WTC11 (cell line): ENCODE data around the gene HNRNPAB. TPM values are rescaled to one million over a fixed set of nuclear protein-coding genes. Genes with fewer than 3 reads are reported as not detected.

Source experiments
- ATAC-seq: fragments of 200-7000 bp; cut with Tn5 transposase; 2 replicates; pipeline ENCODE4 v1.10.0; 2021; ENCODE audit warnings: mild to moderate bottlenecking, moderate library complexity
- CTCF ChIA-PET: fragments of 300-600 bp; sonication (Branson Sonifier 250); formaldehyde crosslinking; loops from one replicate; lab custom pipeline; 2021; ENCODE audit warnings: antibody characterized with exemption; lab: Charles Lee
- POLR2A ChIA-PET: fragments of 350-600 bp; sonication (Branson Sonifier 250); formaldehyde crosslinking; loops from one replicate; lab custom pipeline; 2021; ENCODE audit warnings: antibody characterized with exemption; lab: Charles Lee
- DNase-seq: peaks from one replicate; pipeline ENCODE4 v3.0.0; 2021; ENCODE audit warnings: low spot score
- H3K27ac Mint-ChIP-seq: 2 replicates; pipeline ENCODE4 v1.8.0; 2021; ENCODE audit warnings: mixed read lengths
- H3K27me3 Mint-ChIP-seq: 2 replicates; pipeline ENCODE4 v1.8.0; 2021; ENCODE audit warnings: low read depth, mild to moderate bottlenecking, moderate library complexity, mixed read lengths
- H3K36me3 Mint-ChIP-seq: 2 replicates; pipeline ENCODE4 v1.8.0; 2021; ENCODE audit warnings: mixed read lengths
- H3K4me1 Mint-ChIP-seq: 2 replicates; pipeline ENCODE4 v1.8.0; 2022; ENCODE audit warnings: mixed read lengths
- H3K4me3 Mint-ChIP-seq: 2 replicates; pipeline ENCODE4 v1.8.0; 2021; ENCODE audit warnings: mild to moderate bottlenecking, moderate library complexity, mixed read lengths
- H3K9me3 Mint-ChIP-seq: 2 replicates; pipeline ENCODE4 v1.8.0; 2021; ENCODE audit warnings: mixed read lengths
- AR ChIP-seq: fragments of 250-450 bp; sonication (Bioruptor Pico); IDR thresholded peaks from 2 replicates; pipeline ENCODE4 v1.9.0; 2021; ENCODE audit warnings: mild to moderate bottlenecking
- FOXP4 ChIP-seq: sonication (generic); formaldehyde crosslinking; IDR thresholded peaks from 2 replicates; pipeline ENCODE4 v1.8.0; 2022; ENCODE audit warnings: mild to moderate bottlenecking, missing genetic modification reagents
- HMGA2 ChIP-seq: fragments of 250-450 bp; sonication (Bioruptor Pico); IDR thresholded peaks from 2 replicates; pipeline ENCODE4 v1.4.0; 2021; ENCODE audit warnings: mild to moderate bottlenecking, moderate library complexity
- HMGXB4 ChIP-seq: sonication (generic); formaldehyde crosslinking; IDR thresholded peaks from 2 replicates; pipeline ENCODE4 v1.8.1; 2023; ENCODE audit warnings: mild to moderate bottlenecking, moderate library complexity, missing genetic modification reagents
- MXD4 ChIP-seq: fragments of 250-450 bp; sonication (Bioruptor Pico); IDR thresholded peaks from 2 replicates; pipeline ENCODE4 v1.8.0; 2021; ENCODE audit warnings: mild to moderate bottlenecking, moderate library complexity, borderline replicate concordance
- SMAD4 ChIP-seq: sonication (generic); formaldehyde crosslinking; IDR thresholded peaks from 2 replicates; pipeline ENCODE4 v1.8.0; 2022; ENCODE audit warnings: mild to moderate bottlenecking, missing genetic modification reagents
- STAT6 ChIP-seq: sonication (generic); formaldehyde crosslinking; conservative IDR thresholded peaks from 2 replicates; pipeline ENCODE4 v1.8.1; 2023; ENCODE audit warnings: mild to moderate bottlenecking, low read depth, missing genetic modification reagents, moderate library complexity
- TEAD1 ChIP-seq: sonication (generic); formaldehyde crosslinking; IDR thresholded peaks from 2 replicates; pipeline ENCODE4 v1.8.0; 2022; ENCODE audit warnings: mild to moderate bottlenecking, missing genetic modification reagents
- ZNF138 ChIP-seq: sonication (generic); formaldehyde crosslinking; conservative IDR thresholded peaks from 2 replicates; pipeline ENCODE4 v1.8.1; 2022; ENCODE audit warnings: mild to moderate bottlenecking, moderate library complexity, missing genetic modification reagents
- ZNF219 ChIP-seq: sonication (generic); formaldehyde crosslinking; IDR thresholded peaks from 2 replicates; pipeline ENCODE4 v1.8.0; 2023; ENCODE audit warnings: missing genetic modification reagents, mild to moderate bottlenecking, borderline replicate concordance
- ZSCAN18 ChIP-seq: fragments of 250-450 bp; sonication (Bioruptor Pico); IDR thresholded peaks from 2 replicates; pipeline ENCODE4 v2.1.2; 2022; ENCODE audit warnings: mild to moderate bottlenecking, moderate library complexity
- total RNA-seq: library from RNA; stranded (reverse); gene quantifications from 3 replicates; pipeline ENCODE4 v1.2.3, GENCODE V29; 2021
- TF ChIP-seq, protein P1 (sequence below): sonication (generic); formaldehyde crosslinking; IDR thresholded peaks from 2 replicates; pipeline ENCODE4 v1.8.1; 2022; ENCODE audit warnings: low read depth, mild to moderate bottlenecking, moderate library complexity, missing genetic modification reagents, borderline replicate concordance
- TF ChIP-seq, protein P2 (sequence below): sonication (generic); formaldehyde crosslinking; IDR thresholded peaks from 2 replicates; pipeline ENCODE4 v1.8.1; 2023; ENCODE audit warnings: mild to moderate bottlenecking, missing genetic modification reagents
- TF ChIP-seq, protein P3 (sequence below): sonication (generic); formaldehyde crosslinking; IDR thresholded peaks from 2 replicates; pipeline ENCODE4 v1.8.0; 2022; ENCODE audit warnings: missing genetic modification reagents

HNRNPAB gene
- total RNA-seq, 1 experiment from 2014 or later: 457 TPM

- TF ChIP-seq ZNF219 (CRISPR knock-in tag): no peak
Observed at GRCh38 chr5:178218237-178218776, 14.0 kb downstream of the HNRNPAB start (continued).

DNA sequence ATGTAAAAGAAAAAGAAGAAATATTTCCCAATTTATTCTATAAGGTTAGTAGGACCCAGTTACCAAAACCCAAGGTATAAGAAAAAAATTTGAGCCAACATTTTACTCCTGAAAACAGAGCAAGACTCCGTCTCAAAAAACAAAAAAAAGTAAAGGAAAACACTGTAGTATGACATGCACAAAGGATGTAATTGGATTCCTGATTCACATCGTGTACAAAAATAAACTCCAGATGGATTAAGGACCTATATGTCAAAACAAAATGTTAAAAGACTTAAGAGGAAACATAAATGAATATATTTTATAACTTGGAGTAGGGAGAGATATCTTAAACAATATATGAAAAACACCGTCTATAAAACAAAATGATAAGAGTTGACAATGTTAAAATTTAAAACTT lies 14.5 kb downstream of the HNRNPAB start:
- DNase-seq (no peak), ATAC-seq (no peak)
- Mint-ChIP-seq H3K27me3 (0 out of 2 replicates have a peak, but pooled peaks cover 2% of the 10 kb centered on the region), H3K9me3 (no peaks in the 10 kb centered on the region; the same call in 1 of the 2 replicates), H3K4me1 (peaks cover 22% of the 10 kb centered on the region), H3K36me3 (peaks cover 51% of the 10 kb centered on the region), H3K27ac (no peak overlapping the region), H3K4me3 (no peak overlapping the region)
- POLR2A ChIA-PET: no interaction called here
- CTCF ChIA-PET: no interaction called here
- no peak for TF ChIP-seq ZSCAN18 (CRISPR knock-in tag)
- TF ChIP-seq, protein P1, sequence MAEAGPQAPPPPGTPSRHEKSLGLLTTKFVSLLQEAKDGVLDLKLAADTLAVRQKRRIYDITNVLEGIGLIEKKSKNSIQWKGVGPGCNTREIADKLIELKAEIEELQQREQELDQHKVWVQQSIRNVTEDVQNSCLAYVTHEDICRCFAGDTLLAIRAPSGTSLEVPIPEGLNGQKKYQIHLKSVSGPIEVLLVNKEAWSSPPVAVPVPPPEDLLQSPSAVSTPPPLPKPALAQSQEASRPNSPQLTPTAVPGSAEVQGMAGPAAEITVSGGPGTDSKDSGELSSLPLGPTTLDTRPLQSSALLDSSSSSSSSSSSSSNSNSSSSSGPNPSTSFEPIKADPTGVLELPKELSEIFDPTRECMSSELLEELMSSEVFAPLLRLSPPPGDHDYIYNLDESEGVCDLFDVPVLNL (CRISPR knock-in tag): no peak
- no peak for TF ChIP-seq FOXP4 (CRISPR knock-in tag)
- no peak for TF ChIP-seq SMAD4 (CRISPR knock-in tag)
- no peak for TF ChIP-seq HMGXB4 (CRISPR knock-in tag)
- TF ChIP-seq ZNF138: no peak
- TF ChIP-seq HMGA2 (CRISPR knock-in tag): no peak
- TF ChIP-seq TEAD1 (CRISPR knock-in tag): no peak
- no peak for TF ChIP-seq AR (CRISPR knock-in tag)
- no peak for TF ChIP-seq MXD4
- TF ChIP-seq, protein P2, sequence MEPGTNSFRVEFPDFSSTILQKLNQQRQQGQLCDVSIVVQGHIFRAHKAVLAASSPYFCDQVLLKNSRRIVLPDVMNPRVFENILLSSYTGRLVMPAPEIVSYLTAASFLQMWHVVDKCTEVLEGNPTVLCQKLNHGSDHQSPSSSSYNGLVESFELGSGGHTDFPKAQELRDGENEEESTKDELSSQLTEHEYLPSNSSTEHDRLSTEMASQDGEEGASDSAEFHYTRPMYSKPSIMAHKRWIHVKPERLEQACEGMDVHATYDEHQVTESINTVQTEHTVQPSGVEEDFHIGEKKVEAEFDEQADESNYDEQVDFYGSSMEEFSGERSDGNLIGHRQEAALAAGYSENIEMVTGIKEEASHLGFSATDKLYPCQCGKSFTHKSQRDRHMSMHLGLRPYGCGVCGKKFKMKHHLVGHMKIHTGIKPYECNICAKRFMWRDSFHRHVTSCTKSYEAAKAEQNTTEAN (CRISPR knock-in tag): no peak
- no peak for TF ChIP-seq STAT6 (CRISPR knock-in tag)
- TF ChIP-seq, protein P3, sequence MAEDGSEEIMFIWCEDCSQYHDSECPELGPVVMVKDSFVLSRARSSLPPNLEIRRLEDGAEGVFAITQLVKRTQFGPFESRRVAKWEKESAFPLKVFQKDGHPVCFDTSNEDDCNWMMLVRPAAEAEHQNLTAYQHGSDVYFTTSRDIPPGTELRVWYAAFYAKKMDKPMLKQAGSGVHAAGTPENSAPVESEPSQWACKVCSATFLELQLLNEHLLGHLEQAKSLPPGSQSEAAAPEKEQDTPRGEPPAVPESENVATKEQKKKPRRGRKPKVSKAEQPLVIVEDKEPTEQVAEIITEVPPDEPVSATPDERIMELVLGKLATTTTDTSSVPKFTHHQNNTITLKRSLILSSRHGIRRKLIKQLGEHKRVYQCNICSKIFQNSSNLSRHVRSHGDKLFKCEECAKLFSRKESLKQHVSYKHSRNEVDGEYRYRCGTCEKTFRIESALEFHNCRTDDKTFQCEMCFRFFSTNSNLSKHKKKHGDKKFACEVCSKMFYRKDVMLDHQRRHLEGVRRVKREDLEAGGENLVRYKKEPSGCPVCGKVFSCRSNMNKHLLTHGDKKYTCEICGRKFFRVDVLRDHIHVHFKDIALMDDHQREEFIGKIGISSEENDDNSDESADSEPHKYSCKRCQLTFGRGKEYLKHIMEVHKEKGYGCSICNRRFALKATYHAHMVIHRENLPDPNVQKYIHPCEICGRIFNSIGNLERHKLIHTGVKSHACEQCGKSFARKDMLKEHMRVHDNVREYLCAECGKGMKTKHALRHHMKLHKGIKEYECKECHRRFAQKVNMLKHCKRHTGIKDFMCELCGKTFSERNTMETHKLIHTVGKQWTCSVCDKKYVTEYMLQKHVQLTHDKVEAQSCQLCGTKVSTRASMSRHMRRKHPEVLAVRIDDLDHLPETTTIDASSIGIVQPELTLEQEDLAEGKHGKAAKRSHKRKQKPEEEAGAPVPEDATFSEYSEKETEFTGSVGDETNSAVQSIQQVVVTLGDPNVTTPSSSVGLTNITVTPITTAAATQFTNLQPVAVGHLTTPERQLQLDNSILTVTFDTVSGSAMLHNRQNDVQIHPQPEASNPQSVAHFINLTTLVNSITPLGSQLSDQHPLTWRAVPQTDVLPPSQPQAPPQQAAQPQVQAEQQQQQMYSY (CRISPR knock-in tag): no peak
